CD8-positive, alpha-beta memory T cell (primary cell): Measurements from ENCODE around the gene ZMYM2. TPM values are rescaled to one million over a fixed set of nuclear protein-coding genes. Genes with fewer than 3 reads are reported as not detected.
A peak's percentile ranks its signal among the peaks of the same experiment; 100 is the strongest.

ENCODE experiments used
- CTCF ChIA-PET: fragments of 350-600 bp; sonication (Branson Sonifier 250); formaldehyde crosslinking; loops from one replicate; lab custom pipeline; 2021; ENCODE audit warnings: antibody characterized with exemption; lab: Charles Lee
- POLR2A ChIA-PET: fragments of 350-600 bp; sonication (Branson Sonifier 250); formaldehyde crosslinking; loops from one replicate; lab custom pipeline; 2021; ENCODE audit warnings: antibody characterized with exemption; lab: Charles Lee
- DNase-seq, 5 donors: peaks; one replicate each; pipeline versions ENCODE4 v3.0.0 to v3.0.0-alpha.2; 2020 to 2022; ENCODE audit warnings: mixed read lengths in 1 of 5
- H3K27ac ChIP-seq: one replicate; pipeline ENCODE4 v1.7.0; 2013; ENCODE audit warnings: low read depth, mild to moderate bottlenecking, low read length, moderate library complexity
- H3K27me3 ChIP-seq: 2 replicates; pipeline ENCODE4 v1.7.0; 2013; ENCODE audit warnings: low read length, mild to moderate bottlenecking; ENCODE audit not compliant: insufficient read depth, poor library complexity, severe bottlenecking
- H3K36me3 ChIP-seq: 2 replicates; pipeline ENCODE4 v1.7.0; 2013; ENCODE audit warnings: mild to moderate bottlenecking, low read length, moderate library complexity; ENCODE audit not compliant: insufficient read depth
- H3K4me1 ChIP-seq: 2 replicates; pipeline ENCODE4 v1.7.0; 2013; ENCODE audit warnings: mild to moderate bottlenecking, low read length, moderate library complexity; ENCODE audit not compliant: insufficient read depth
- H3K4me3 ChIP-seq: 2 replicates; pipeline ENCODE4 v1.7.0; 2013; ENCODE audit warnings: mild to moderate bottlenecking, low read length
- H3K9me3 ChIP-seq: 2 replicates; pipeline ENCODE4 v1.7.0; 2013; ENCODE audit warnings: mild to moderate bottlenecking, low read length
- H3K27ac Mint-ChIP-seq, 8 donors: one replicate each; pipeline ENCODE4 v1.8.0; 2020 to 2021; ENCODE audit warnings: mixed read lengths in 8 of 8, mild to moderate bottlenecking in 6 of 8, inconsistent platforms in 3 of 8, moderate library complexity in 3 of 8
- H3K27me3 Mint-ChIP-seq, 2 donors: one replicate each; pipeline ENCODE4 v1.8.0; 2020 to 2021; ENCODE audit warnings: mixed read lengths in 2 of 2, mild to moderate bottlenecking in 1 of 2, moderate library complexity in 1 of 2
- H3K36me3 Mint-ChIP-seq, 3 donors: one replicate each; pipeline ENCODE4 v1.8.0; 2020 to 2021; ENCODE audit warnings: mixed read lengths in 3 of 3, inconsistent platforms in 1 of 3, mild to moderate bottlenecking in 1 of 3
- H3K4me1 Mint-ChIP-seq, 3 donors: one replicate each; pipeline ENCODE4 v1.8.0; 2020 to 2021; ENCODE audit warnings: mixed read lengths in 3 of 3, inconsistent platforms in 1 of 3, mild to moderate bottlenecking in 1 of 3
- H3K4me3 Mint-ChIP-seq, 7 donors: one replicate each; pipeline ENCODE4 v1.8.0; 2020 to 2021; ENCODE audit warnings: mixed read lengths in 7 of 7, mild to moderate bottlenecking in 6 of 7, moderate library complexity in 4 of 7, inconsistent platforms in 2 of 7
- H3K9me3 Mint-ChIP-seq, 5 donors: one replicate each; pipeline ENCODE4 v1.8.0; 2020 to 2022; ENCODE audit warnings: mixed read lengths in 5 of 5, mild to moderate bottlenecking in 3 of 5, moderate library complexity in 2 of 5, inconsistent platforms in 1 of 5
- polyA plus RNA-seq: library from polyadenylated mRNA; unstranded; fragments of 300-500 nt; fragmentation: Illumina TruSeq; gene quantifications from one replicate; pipeline ENCODE4 v1.2.3, GENCODE V29; 2021
- total RNA-seq, 2 experiments: library from RNA; stranded (reverse); gene quantifications; one replicate each; pipeline ENCODE4 v1.2.3, GENCODE V29; 2021

ZMYM2 gene
- total and polyA plus RNA-seq, 3 experiments from 2014 or later = 13.2 to 42.1 (median 41.4) TPM

GRCh38 chr13:20101467-20102316 is 143.2 kb downstream of the ZMYM2 start:
- Histone ChIP-seq H3K4me3 (no peak overlapping the region), H3K27ac (no peak overlapping the region), H3K9me3 (no peaks in the 10 kb centered on the region), H3K4me1 (no peaks in the 10 kb centered on the region), H3K27me3 (peaks cover 17% of the 10 kb centered on the region), H3K36me3 (no peaks in the 10 kb centered on the region)
- H3K9me3 Mint-ChIP-seq = no peaks in the 10 kb centered on the region
- DNase-seq = no peak
- peaks cover 0 to 2% (median 0%) of the 10 kb centered on the region in 3 donors for H3K36me3 Mint-ChIP-seq
- CTCF ChIA-PET = no interaction called here
- peaks cover 43 to 74% of the 10 kb centered on the region in 2 donors for H3K27me3 Mint-ChIP-seq
- POLR2A ChIA-PET = no interaction called here
- H3K4me3 Mint-ChIP-seq = no peak overlapping the region
- no peaks in the 10 kb centered on the region for H3K4me1 Mint-ChIP-seq
- H3K27ac Mint-ChIP-seq = no peak overlapping the region

DNA sequence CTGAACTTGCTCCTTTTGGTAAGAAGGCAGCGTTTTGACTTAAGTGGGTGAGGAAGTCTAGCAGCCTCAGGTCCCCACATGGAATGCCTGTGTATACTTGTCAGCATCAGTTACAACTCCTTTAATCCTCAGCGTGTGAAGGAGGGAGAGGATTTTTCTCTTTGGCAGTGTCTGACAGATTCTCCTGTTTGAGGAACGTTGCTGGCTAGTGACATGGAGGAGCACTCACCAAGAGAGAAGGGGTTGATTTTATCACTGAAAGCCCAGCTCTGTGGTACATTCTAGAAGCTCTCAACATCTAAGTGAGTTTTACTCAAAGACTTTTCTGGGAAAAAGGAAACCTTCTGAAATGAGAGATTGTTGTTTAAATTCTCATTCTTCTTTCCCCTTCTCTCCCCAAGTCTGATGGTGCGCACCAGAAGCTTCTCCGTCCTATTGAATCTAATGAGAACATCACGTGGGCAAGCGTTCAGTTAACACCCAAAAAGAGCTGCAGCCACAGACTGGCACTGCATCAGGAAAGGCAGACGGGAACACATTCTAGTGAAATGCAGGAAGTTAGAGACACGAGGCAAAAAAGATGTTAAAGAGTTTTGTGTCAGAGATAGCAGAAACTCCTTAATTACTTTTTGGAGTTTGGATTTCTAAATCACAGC is 144.1 kb downstream of the ZMYM2 start:
- H3K4me1 Mint-ChIP-seq = no peaks in the 10 kb centered on the region
- CTCF ChIA-PET = interaction anchor here (0.7 kb wide), 1 partner anchor 25 kb away, joined by 3 read pairs; no protein-coding TSS in a partner anchor
- no peak for DNase-seq

DNA sequence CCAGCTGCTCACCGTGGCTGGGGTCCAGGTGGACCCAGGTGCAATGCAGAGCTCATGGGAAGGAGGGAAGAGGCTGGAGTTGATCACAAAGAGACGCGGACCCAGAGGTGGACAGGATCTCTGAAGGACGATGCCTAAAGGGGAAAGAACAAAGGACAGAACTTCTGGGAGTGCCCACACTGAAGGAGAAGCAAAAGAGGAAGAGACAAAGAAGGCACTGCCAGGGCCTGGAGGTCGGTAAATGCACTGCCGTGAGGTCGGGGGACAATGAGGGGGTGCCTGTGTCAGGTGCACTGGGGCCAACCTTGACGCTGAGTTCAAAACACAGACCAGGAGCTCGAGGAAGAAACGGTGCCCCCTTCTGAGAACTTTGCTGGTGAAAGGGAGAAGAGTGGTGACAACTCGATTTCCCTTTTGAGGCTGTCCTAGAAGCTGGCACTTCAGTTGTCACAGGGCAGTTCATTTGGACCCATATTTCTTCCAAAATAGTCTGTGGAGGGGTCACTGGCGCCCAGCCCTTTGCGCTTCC is 146.7 kb downstream of the ZMYM2 start:
- CTCF ChIA-PET = no interaction called here
- POLR2A ChIA-PET = no interaction called here
- no peaks in the 10 kb centered on the region for H3K9me3 ChIP-seq
- Mint-ChIP-seq H3K27ac (no peak overlapping the region), H3K36me3 (peaks cover 0 to 2% (median 0%) of the 10 kb centered on the region in 3 donors), H3K4me3 (no peak overlapping the region), H3K27me3 (peaks cover 34 to 68% of the 10 kb centered on the region in 2 donors), H3K4me1 (no peaks in the 10 kb centered on the region), H3K9me3 (no peaks in the 10 kb centered on the region)
- no peak overlapping the region for H3K27ac ChIP-seq
- no peaks in the 10 kb centered on the region for H3K4me1 ChIP-seq
- no peak for DNase-seq
- no peak overlapping the region for H3K4me3 ChIP-seq
- peaks cover 18% of the 10 kb centered on the region for H3K27me3 ChIP-seq
- H3K36me3 ChIP-seq = no peaks in the 10 kb centered on the region

More for the DNA sequence above, 144.1 kb downstream of the ZMYM2 start:
- peak overlapping the region in 1 of 8 donors; percentile 39 for H3K27ac Mint-ChIP-seq
- no peaks in the 10 kb centered on the region for H3K9me3 Mint-ChIP-seq
- POLR2A ChIA-PET = no interaction called here
- H3K36me3 ChIP-seq = no peaks in the 10 kb centered on the region
- H3K27me3 Mint-ChIP-seq = peaks cover 43 to 81% of the 10 kb centered on the region in 2 donors
- H3K4me3 ChIP-seq = no peak overlapping the region
- H3K4me1 ChIP-seq = no peaks in the 10 kb centered on the region
- H3K27ac ChIP-seq = no peak overlapping the region
- peaks cover 0 to 2% (median 0%) of the 10 kb centered on the region in 3 donors for H3K36me3 Mint-ChIP-seq
- H3K9me3 ChIP-seq = no peaks in the 10 kb centered on the region
- H3K4me3 Mint-ChIP-seq = no peak overlapping the region
- peaks cover 18% of the 10 kb centered on the region for H3K27me3 ChIP-seq

- ChIA-PET CTCF (interaction anchor here (0.6 kb wide), 1 partner anchor 246 kb away, joined by 3 read pairs; no protein-coding TSS in a partner anchor), POLR2A (no interaction called here)
- H3K4me3 Mint-ChIP-seq = no peak overlapping the region
- DNase-seq = no peak
- Histone ChIP-seq H3K4me1 (no peaks in the 10 kb centered on the region), H3K9me3 (no peaks in the 10 kb centered on the region), H3K4me3 (no peak overlapping the region), H3K36me3 (no peaks in the 10 kb centered on the region), H3K27ac (no peak overlapping the region), H3K27me3 (peaks cover 18% of the 10 kb centered on the region)
- H3K4me1 Mint-ChIP-seq = no peaks in the 10 kb centered on the region
- peaks cover 0 to 2% (median 0%) of the 10 kb centered on the region in 3 donors for H3K36me3 Mint-ChIP-seq
- H3K27ac Mint-ChIP-seq = no peak overlapping the region
- no peaks in the 10 kb centered on the region for H3K9me3 Mint-ChIP-seq
- H3K27me3 Mint-ChIP-seq = peaks cover 24 to 54% of the 10 kb centered on the region in 2 donors
These were observed 148.2 kb downstream of the ZMYM2 start for GRCh38 chr13:20106742-20107141.

DNA sequence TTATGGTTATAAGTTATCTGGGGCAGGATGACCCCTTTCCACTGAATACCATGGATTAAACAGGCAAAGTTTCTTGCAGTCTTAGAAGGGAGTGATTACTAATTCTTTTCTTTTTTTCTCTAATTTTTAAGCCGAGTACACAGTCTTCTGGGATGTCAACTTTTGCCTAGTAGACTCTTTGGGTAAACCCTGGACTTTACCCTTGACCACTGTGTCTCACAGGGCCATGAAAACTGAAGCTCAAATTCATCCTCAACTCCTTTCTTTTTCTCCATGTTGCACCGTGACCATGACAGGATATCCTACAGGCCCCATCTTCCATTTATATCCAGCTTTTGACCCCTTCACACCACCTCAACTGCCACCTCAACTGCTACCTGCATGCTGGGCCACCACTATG is 150.5 kb downstream of the ZMYM2 start:
- no peak for DNase-seq
- H3K9me3 ChIP-seq = no peaks in the 10 kb centered on the region
- peaks cover 0 to 2% (median 0%) of the 10 kb centered on the region in 3 donors for H3K36me3 Mint-ChIP-seq
- H3K27me3 ChIP-seq = peaks cover 9% of the 10 kb centered on the region
- CTCF ChIA-PET = no interaction called here
- no peaks in the 10 kb centered on the region for H3K4me1 Mint-ChIP-seq
- no peaks in the 10 kb centered on the region for H3K4me1 ChIP-seq
- H3K36me3 ChIP-seq = no peaks in the 10 kb centered on the region
- POLR2A ChIA-PET = no interaction called here
- no peak overlapping the region for H3K4me3 Mint-ChIP-seq
- H3K9me3 Mint-ChIP-seq = no peaks in the 10 kb centered on the region
- peaks cover 13 to 36% of the 10 kb centered on the region in 2 donors for H3K27me3 Mint-ChIP-seq
- H3K27ac Mint-ChIP-seq = no peak overlapping the region
- no peak overlapping the region for H3K4me3 ChIP-seq
- no peak overlapping the region for H3K27ac ChIP-seq

DNA sequence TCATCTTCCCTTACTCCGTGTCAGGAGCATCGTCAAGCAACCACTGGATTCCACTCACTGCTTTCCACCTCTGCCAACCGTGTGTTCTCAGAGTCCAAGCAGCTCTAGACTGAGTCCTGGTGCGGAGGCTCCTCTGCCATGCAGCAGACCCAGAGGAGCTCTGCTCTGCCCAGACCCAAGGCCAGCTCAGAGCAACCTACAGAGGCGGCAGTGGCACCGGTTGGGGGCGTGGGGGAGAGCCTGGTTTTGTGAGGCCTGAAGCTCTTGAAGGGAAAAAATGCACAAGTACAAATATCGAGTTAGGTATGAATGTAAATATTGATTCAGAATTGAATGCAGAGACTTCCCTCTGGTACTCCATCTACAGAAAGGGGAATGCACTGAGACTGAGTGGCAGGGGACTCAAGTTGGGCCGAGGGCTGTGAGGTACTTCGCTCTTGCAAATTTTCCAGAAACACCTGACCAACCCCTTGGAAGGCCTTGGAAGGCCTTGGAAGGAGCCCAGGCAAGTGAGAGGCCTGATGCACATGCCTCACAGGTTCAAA is 155.6 kb downstream of the ZMYM2 start:
- POLR2A ChIA-PET = no interaction called here
- peaks cover 0 to 1% of the 10 kb centered on the region in 2 donors for H3K27me3 Mint-ChIP-seq
- Histone ChIP-seq H3K9me3 (no peaks in the 10 kb centered on the region), H3K27me3 (no peaks in the 10 kb centered on the region), H3K27ac (no peak overlapping the region), H3K36me3 (no peaks in the 10 kb centered on the region), H3K4me3 (no peak overlapping the region), H3K4me1 (no peaks in the 10 kb centered on the region)
- no peaks in the 10 kb centered on the region for H3K36me3 Mint-ChIP-seq
- H3K4me1 Mint-ChIP-seq = peaks cover 2% of the 10 kb centered on the region in 3 donors
- no peaks in the 10 kb centered on the region for H3K9me3 Mint-ChIP-seq
- CTCF ChIA-PET = interaction anchor here (2.3 kb wide), 1 partner anchor 13 kb away, joined by 9 read pairs; no protein-coding TSS in a partner anchor
- no peak overlapping the region for H3K27ac Mint-ChIP-seq
- DNase-seq = no peak
- H3K4me3 Mint-ChIP-seq = no peak overlapping the region

DNA sequence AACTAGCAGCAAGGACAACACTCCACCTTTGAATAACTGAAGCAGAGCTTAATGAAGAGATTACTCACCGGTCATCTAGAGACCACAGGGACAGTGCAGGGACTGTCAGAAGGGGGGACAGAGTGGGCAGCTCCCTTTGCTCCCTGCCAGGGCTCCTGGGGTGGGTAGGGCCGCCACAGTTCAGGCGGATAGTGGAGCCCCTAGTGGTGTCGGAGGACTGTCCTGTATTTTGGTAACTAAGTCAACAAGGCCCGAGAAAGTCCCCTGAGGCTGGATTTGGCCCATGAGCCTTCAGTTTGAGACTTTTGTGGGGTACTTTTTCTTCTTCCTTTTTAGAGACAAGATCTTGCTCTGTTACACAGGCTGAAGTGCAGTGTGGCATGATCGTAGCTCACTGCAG is 157.7 kb downstream of the ZMYM2 start:
- DNase-seq = no peak
- no peak overlapping the region for H3K27ac ChIP-seq
- peaks cover 0 to under 1% of the 10 kb centered on the region in 2 donors for H3K27me3 Mint-ChIP-seq
- POLR2A ChIA-PET = no interaction called here
- peaks cover 9% of the 10 kb centered on the region for H3K4me1 ChIP-seq
- H3K4me3 ChIP-seq = no peak overlapping the region
- no peaks in the 10 kb centered on the region for H3K9me3 ChIP-seq
- peaks cover 18 to 20% (median 20%) of the 10 kb centered on the region in 3 donors for H3K4me1 Mint-ChIP-seq
- peak overlapping the region in 2 of 8 donors; percentile 7 to 22 for H3K27ac Mint-ChIP-seq
- H3K36me3 ChIP-seq = no peaks in the 10 kb centered on the region
- CTCF ChIA-PET = interaction anchor here (4.1 kb wide), 1 partner anchor 12 kb away, joined by 32 read pairs; no protein-coding TSS in a partner anchor
- H3K27me3 ChIP-seq = no peaks in the 10 kb centered on the region
- H3K36me3 Mint-ChIP-seq = peaks cover 0 to 1% (median 0%) of the 10 kb centered on the region in 3 donors
- peak overlapping the region in 2 of 7 donors; percentile 42 to 78 for H3K4me3 Mint-ChIP-seq
- no peaks in the 10 kb centered on the region for H3K9me3 Mint-ChIP-seq
